CD14-positive monocyte (primary cell): ENCODE data around the gene CDH13. TPM values are rescaled to one million over a fixed set of nuclear protein-coding genes. Genes with fewer than 3 reads are reported as not detected.

Experiments
- DNase-seq, 3 donors: peaks; one replicate each; pipeline ENCODE4 v3.0.0-alpha.2; 2011 to 2022
- H2AFZ ChIP-seq: 2 replicates; pipeline ENCODE4 v1.6.0; 2012; ENCODE audit warnings: mild to moderate bottlenecking, low read depth, low read length, inconsistent platforms; ENCODE audit not compliant: insufficient read depth, poor library complexity, severe bottlenecking
- H3K27ac ChIP-seq, 2 donors: 1 replicate in 1 of 2; 2 replicates in 1 of 2; pipeline ENCODE4 v1.5.1; 2012 to 2013; ENCODE audit warnings: low read length in 2 of 2, control low read depth in 1 of 2, inconsistent platforms in 1 of 2, low read depth in 1 of 2, mild to moderate bottlenecking in 1 of 2
- H3K27me3 ChIP-seq, 2 donors: one replicate each; pipeline versions ENCODE4 v1.6.0 to v1.6.1; 2011 to 2013; ENCODE audit warnings: low read length in 2 of 2; ENCODE audit not compliant: control insufficient read depth in 2 of 2, insufficient read depth in 2 of 2
- H3K36me3 ChIP-seq, 2 donors: replicated peaks in 1 of 2; 1 replicate in 1 of 2; 2 replicates in 1 of 2; pipeline versions ENCODE4 v1.5.1 to v1.6.1; 2012 to 2013; ENCODE audit warnings: low read length in 2 of 2, control low read depth in 1 of 2, inconsistent platforms in 1 of 2, mild to moderate bottlenecking in 1 of 2; ENCODE audit not compliant: insufficient read depth in 2 of 2, control insufficient read depth in 1 of 2
- H3K4me1 ChIP-seq, 2 donors: 1 replicate in 1 of 2; 2 replicates in 1 of 2; pipeline versions ENCODE4 v1.5.1 to v1.6.1; 2012 to 2013; ENCODE audit warnings: low read length in 2 of 2, control low read depth in 1 of 2, inconsistent platforms in 1 of 2, mild to moderate bottlenecking in 1 of 2, moderate library complexity in 1 of 2; ENCODE audit not compliant: insufficient read depth in 2 of 2, control insufficient read depth in 1 of 2
- H3K4me2 ChIP-seq: replicated peaks from 2 replicates; pipeline ENCODE3; 2012; ENCODE audit warnings: low read length, moderate library complexity, mild to moderate bottlenecking; ENCODE audit not compliant: poor library complexity, severe bottlenecking; ENCODE audit errors: extremely low read depth
- H3K4me3 ChIP-seq, 3 experiments: fragments of 200-600 bp in 1 of 3; sonication (generic) in 1 of 3; replicated peaks in 1 of 3; 1 replicate in 2 of 3; 2 replicates in 1 of 3; pipeline ENCODE4 v1.5.1; 2011 to 2013; ENCODE audit warnings: low read length in 3 of 3, mild to moderate bottlenecking in 3 of 3, control low read depth in 2 of 3, low read depth in 2 of 3, inconsistent platforms in 1 of 3, moderate library complexity in 1 of 3
- H3K79me2 ChIP-seq: 2 replicates; pipeline ENCODE4 v1.6.0; 2012; ENCODE audit warnings: mild to moderate bottlenecking, control low read depth, inconsistent platforms, low read length, moderate library complexity; ENCODE audit not compliant: insufficient read depth
- H3K9ac ChIP-seq: 2 replicates; pipeline ENCODE4 v1.6.0; 2017; ENCODE audit warnings: low read length, mild to moderate bottlenecking; ENCODE audit not compliant: insufficient read depth, poor library complexity, severe bottlenecking
- H3K9me3 ChIP-seq, 2 donors: replicated peaks in 1 of 2; 1 replicate in 1 of 2; 2 replicates in 1 of 2; pipeline versions ENCODE4 v1.5.1 to v1.6.1; 2012 to 2013; ENCODE audit warnings: low read length in 2 of 2, control low read depth in 1 of 2; ENCODE audit not compliant: control insufficient read depth in 1 of 2, insufficient read depth in 1 of 2
- H4K20me1 ChIP-seq: 2 replicates; pipeline ENCODE4 v1.6.0; 2012; ENCODE audit warnings: mild to moderate bottlenecking, low read length, control low read depth, moderate library complexity; ENCODE audit not compliant: insufficient read depth
- H3K27ac Mint-ChIP-seq, 7 donors: one replicate each; pipeline ENCODE4 v1.8.0; 2020; ENCODE audit warnings: mild to moderate bottlenecking in 7 of 7, mixed read lengths in 7 of 7, moderate library complexity in 6 of 7, inconsistent platforms in 2 of 7
- H3K27me3 Mint-ChIP-seq, 3 donors: one replicate each; pipeline ENCODE4 v1.8.0; 2021 to 2022; ENCODE audit warnings: low read depth in 3 of 3, mild to moderate bottlenecking in 3 of 3, mixed read lengths in 3 of 3, moderate library complexity in 3 of 3, inconsistent platforms in 1 of 3
- H3K36me3 Mint-ChIP-seq, 2 donors: one replicate each; pipeline ENCODE4 v1.8.0; 2020; ENCODE audit warnings: mixed read lengths in 2 of 2, inconsistent platforms in 1 of 2, mild to moderate bottlenecking in 1 of 2
- H3K4me1 Mint-ChIP-seq: one replicate; pipeline ENCODE4 v1.8.0; 2020; ENCODE audit warnings: mild to moderate bottlenecking, mixed read lengths
- H3K4me3 Mint-ChIP-seq, 2 donors: one replicate each; pipeline ENCODE4 v1.8.0; 2020; ENCODE audit warnings: mild to moderate bottlenecking in 2 of 2, mixed read lengths in 2 of 2, moderate library complexity in 1 of 2
- H3K9me3 Mint-ChIP-seq, 7 donors: one replicate each; pipeline ENCODE4 v1.8.0; 2020 to 2022; ENCODE audit warnings: mixed read lengths in 7 of 7, mild to moderate bottlenecking in 6 of 7, moderate library complexity in 6 of 7, inconsistent platforms in 2 of 7
- CTCF ChIP-seq: fragments of 200-600 bp; IDR thresholded peaks from one replicate; pipeline ENCODE4 v1.8.0; 2022; ENCODE audit warnings: antibody characterized with exemption, mild to moderate bottlenecking
- WGBS: methylation state at CpG from one replicate; pipeline ENCODE4 v1.1.5; 2013; ENCODE audit warnings: missing lambda C conversion rate; ENCODE audit not compliant: insufficient coverage; 5-methylcytosine and 5-hydroxymethylcytosine counted together
- intact Hi-C, 2 donors: fragments of 100-400 bp; cut with micrococcal nuclease; formaldehyde crosslinking; loops; one replicate each; pipeline versions ENCODE4 v1.15.0 to v1.15.1; 2023
- polyA plus RNA-seq, 3 donors: library from polyadenylated mRNA; depleted of rRNA in 1 of 3; unstranded in 2 of 3; stranded (reverse) in 1 of 3; fragments of 300-500 nt in 2 of 3; fragments of >200 nt in 1 of 3; fragmentation: Illumina TruSeq in 2 of 3; gene quantifications; 1 replicate in 2 of 3; 2 replicates in 1 of 3; pipeline ENCODE4 v1.2.3, GENCODE V29; 2012 to 2021

Gene CDH13
- polyA plus RNA-seq, 3 donors, result 0.13 to 0.19 TPM; not detected in 1

GRCh38 chr16:83392743-83393142 is 766.0 kb downstream of the CDH13 start:
- DNase-seq, result no peak
- no peaks in the 10 kb centered on the region for H4K20me1 ChIP-seq
- Mint-ChIP-seq H3K9me3 (peaks cover 2 to 24% (median 7%) of the 10 kb centered on the region in 7 donors), H3K27me3 (peaks cover 0 to 2% (median 1%) of the 10 kb centered on the region in 3 donors), H3K36me3 (no peaks in the 10 kb centered on the region), H3K27ac (no peak overlapping the region), H3K4me3 (no peak overlapping the region), H3K4me1 (no peaks in the 10 kb centered on the region)
- H3K4me2 ChIP-seq, result no peak overlapping the region
- H3K36me3 ChIP-seq, result no peaks in the 10 kb centered on the region
- H3K4me1 ChIP-seq, result no peaks in the 10 kb centered on the region
- no peaks in the 10 kb centered on the region for H3K9me3 ChIP-seq
- H3K9ac ChIP-seq, result no peak overlapping the region
- H3K27ac ChIP-seq, result no peak overlapping the region
- no peak overlapping the region for H2AFZ ChIP-seq
- no peaks in the 10 kb centered on the region for H3K27me3 ChIP-seq
- intact Hi-C loops, result no loop called here
- WGBS, result 87% methylated on average over 4 of the region's 4 CpGs
- no peak for TF ChIP-seq CTCF
- H3K4me3 ChIP-seq, result no peak overlapping the region
- no peaks in the 10 kb centered on the region for H3K79me2 ChIP-seq

DNA sequence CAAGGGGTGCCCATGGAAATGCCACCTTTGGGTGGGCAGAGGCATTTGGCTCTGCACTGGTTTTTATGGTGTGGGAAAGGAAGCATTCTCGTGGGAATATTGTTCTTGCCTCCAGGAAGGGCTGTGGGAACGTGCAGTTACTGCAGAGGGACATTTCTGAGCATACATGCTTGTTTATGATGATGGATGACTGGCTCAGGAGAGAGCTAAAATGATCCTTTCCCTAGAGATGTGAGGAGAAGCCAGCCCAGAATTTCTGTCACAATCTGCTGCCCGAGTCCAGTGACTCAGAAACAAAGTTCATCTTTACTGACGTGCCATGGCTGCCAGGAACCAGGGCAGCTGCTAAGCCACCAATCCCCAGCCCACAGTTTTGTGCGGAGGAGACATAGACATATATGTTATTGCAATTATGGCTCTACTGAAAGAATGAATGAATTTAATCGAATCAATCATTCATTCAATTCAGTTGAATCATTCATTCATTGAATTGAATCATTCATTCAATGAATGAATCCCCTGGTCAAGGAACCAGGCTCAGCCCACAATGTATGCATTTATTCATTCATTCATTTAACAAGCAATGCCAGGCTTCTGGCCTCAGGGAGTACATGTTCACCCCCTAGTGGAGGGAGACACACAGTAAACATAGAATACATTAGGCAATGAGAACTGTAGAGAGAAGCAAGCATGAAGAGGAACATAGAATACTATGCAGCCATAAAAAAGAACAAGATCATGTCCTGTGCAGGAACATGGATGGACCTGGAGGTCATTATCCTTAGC is 766.6 kb downstream of the CDH13 start:
- WGBS, result 10% methylated on average over 2 of the region's 6 CpGs
- H3K4me1 Mint-ChIP-seq, result no peaks in the 10 kb centered on the region
- DNase-seq, result no peak

More for the DNA sequence above, 766.6 kb downstream of the CDH13 start:
- Mint-ChIP-seq H3K4me3 (no peak overlapping the region), H3K9me3 (peaks cover 2 to 24% (median 7%) of the 10 kb centered on the region in 7 donors), H3K36me3 (no peaks in the 10 kb centered on the region), H3K27me3 (peaks cover 0 to 2% (median 1%) of the 10 kb centered on the region in 3 donors), H3K27ac (no peak overlapping the region)
- Histone ChIP-seq H3K4me2 (no peak overlapping the region), H4K20me1 (no peaks in the 10 kb centered on the region), H2AFZ (no peak overlapping the region), H3K36me3 (no peaks in the 10 kb centered on the region), H3K9ac (no peak overlapping the region), H3K4me3 (no peak overlapping the region), H3K27ac (no peak overlapping the region), H3K79me2 (no peaks in the 10 kb centered on the region), H3K9me3 (no peaks in the 10 kb centered on the region), H3K4me1 (no peaks in the 10 kb centered on the region), H3K27me3 (no peaks in the 10 kb centered on the region)
- TF ChIP-seq CTCF, result no peak
- intact Hi-C loops, result no loop called here
